Fibroblast of skin of back (primary cell): Measurements from ENCODE around the gene ALDH1L1.

Source experiments
- DNase-seq: peaks from one replicate; pipeline ENCODE4 v3.0.0-alpha.2; 2013

Gene ALDH1L1

GRCh38 chr3:126194713-126195305, 14.4 kb upstream of the ALDH1L1 start:
- DNase-seq: no peak

- no peak for DNase-seq
Measured at GRCh38 chr3:126191246-126191645, 10.9 kb upstream of the ALDH1L1 start.

GRCh38 chr3:126187920-126188319, 7.5 kb upstream of the ALDH1L1 start:
- no peak for DNase-seq

- DNase-seq: no peak
Measured at GRCh38 chr3:126186749-126187148, 6.4 kb upstream of the ALDH1L1 start.

GRCh38 chr3:126186271-126186670, 5.9 kb upstream of the ALDH1L1 start:
- DNase-seq: no peak

GRCh38 chr3:126184465-126185000, 4.1 kb upstream of the ALDH1L1 start:
- no peak for DNase-seq

GRCh38 chr3:126181398-126181725, 976 bp upstream of the ALDH1L1 start:
- no peak for DNase-seq

GRCh38 chr3:126179825-126180476, 435 bp downstream of the ALDH1L1 start:
- DNase-seq: no peak

- DNase-seq: no peak
Measured at GRCh38 chr3:126170073-126170777, 10.2 kb downstream of the ALDH1L1 start.

GRCh38 chr3:126167566-126167965, 12.8 kb downstream of the ALDH1L1 start:
- DNase-seq: no peak

GRCh38 chr3:126166009-126166408, 14.4 kb downstream of the ALDH1L1 start:
- DNase-seq: no peak

GRCh38 chr3:126161309-126161708, 19.1 kb downstream of the ALDH1L1 start:
- DNase-seq: no peak

GRCh38 chr3:126160243-126161210, 19.9 kb downstream of the ALDH1L1 start:
- no peak for DNase-seq

GRCh38 chr3:126159476-126159875, 20.9 kb downstream of the ALDH1L1 start:
- DNase-seq: no peak

GRCh38 chr3:126158912-126159454, 21.4 kb downstream of the ALDH1L1 start:
- no peak for DNase-seq

GRCh38 chr3:126158016-126158911, 22.1 kb downstream of the ALDH1L1 start:
- no peak for DNase-seq

GRCh38 chr3:126157083-126157768, 23.2 kb downstream of the ALDH1L1 start:
- DNase-seq: no peak

GRCh38 chr3:126156468-126156867, 23.9 kb downstream of the ALDH1L1 start:
- no peak for DNase-seq

- DNase-seq: no peak
Measured at GRCh38 chr3:126155819-126156218, 24.6 kb downstream of the ALDH1L1 start.

GRCh38 chr3:126155280-126155640, 25.1 kb downstream of the ALDH1L1 start:
- DNase-seq: no peak
